22Rv1 (cell line): Measurements from ENCODE around the gene JPH3.

Experiments used
- H3K27ac ChIP-seq: fragments of 450-650 bp; 2 replicates; pipeline ENCODE4 v1.5.1; 2017
- CTCF ChIP-seq: fragments of 450-650 bp; IDR thresholded peaks from 2 replicates; pipeline ENCODE4 v1.5.1; 2017; ENCODE audit warnings: mild to moderate bottlenecking
- ZFX ChIP-seq: fragments of 450-650 bp; IDR thresholded peaks from 2 replicates; pipeline ENCODE4 v1.6.1; 2017; ENCODE audit warnings: antibody characterized with exemption, borderline replicate concordance

Gene JPH3

GRCh38 chr16:87687998-87688529, 85.8 kb downstream of the JPH3 start:
- TF ChIP-seq CTCF (no peak), ZFX (no peak)
- H3K27ac ChIP-seq: no peak overlapping the region

- TF ChIP-seq ZFX: no peak
- TF ChIP-seq CTCF: no peak
- H3K27ac ChIP-seq: no peak overlapping the region
These were observed 86.8 kb downstream of the JPH3 start for GRCh38 chr16:87688876-87689815.

GRCh38 chr16:87689956-87690465, 87.7 kb downstream of the JPH3 start:
- TF ChIP-seq CTCF: no peak
- TF ChIP-seq ZFX: no peak
- H3K27ac ChIP-seq: no peak overlapping the region

GRCh38 chr16:87690911-87691685, 88.8 kb downstream of the JPH3 start:
- H3K27ac ChIP-seq: no peak overlapping the region
- TF ChIP-seq ZFX (no peak), CTCF (no peak)

GRCh38 chr16:87691686-87692079, 89.4 kb downstream of the JPH3 start:
- H3K27ac ChIP-seq: no peak overlapping the region
- TF ChIP-seq CTCF (no peak), ZFX (no peak)

GRCh38 chr16:87692176-87692575, 89.9 kb downstream of the JPH3 start:
- no peak overlapping the region for H3K27ac ChIP-seq
- TF ChIP-seq ZFX: no peak
- no peak for TF ChIP-seq CTCF
